HepG2 (cell line): ENCODE results near the gene HPCAL1.

Experiments used
- CTCF ChIP-seq: sonication (generic); formaldehyde crosslinking; IDR thresholded peaks from 2 replicates; pipeline ENCODE4 v1.5.0; 2020; ENCODE audit warnings: mild to moderate bottlenecking, missing genetic modification reagents, moderate library complexity
- POLR2AphosphoS5 ChIP-seq: IDR thresholded peaks from 2 replicates; pipeline ENCODE4 v1.6.1; 2012; ENCODE audit warnings: low read depth, low read length
- RERE ChIP-seq: IDR thresholded peaks from 2 replicates; pipeline ENCODE4 v1.6.1; 2016; ENCODE audit warnings: low read depth, missing genetic modification reagents, missing compliant biosample characterization
- ZNF546 ChIP-seq: sonication (generic); formaldehyde crosslinking; conservative IDR thresholded peaks from 2 replicates; pipeline ENCODE4 v1.8.1; 2023; ENCODE audit warnings: mild to moderate bottlenecking, missing genetic modification reagents
- ZNF670 ChIP-seq: sonication (generic); formaldehyde crosslinking; IDR thresholded peaks from 2 replicates; pipeline ENCODE4 v1.8.0; 2022; ENCODE audit warnings: mild to moderate bottlenecking, missing genetic modification reagents, borderline replicate concordance

- TF ChIP-seq ZNF670 = no peak
- no peak for TF ChIP-seq RERE
- TF ChIP-seq CTCF (CRISPR knock-in tag) = no peak
- TF ChIP-seq POLR2AphosphoS5 = no peak
- no peak for TF ChIP-seq ZNF546 (CRISPR knock-in tag)
Observed at GRCh38 chr2:10294077-10294476, 8.6 kb upstream of the HPCAL1 start.
